HG03103 (cell line): Measurements from ENCODE around the gene CSPG4.
"Not testable (repeated sequence)": the region's sequence is repeated elsewhere in the genome, so short reads cannot be mapped to it uniquely, and the experiment has no call there.

Experiments
- ATAC-seq: cut with Tn5 transposase; IDR thresholded peaks from one replicate; pipeline ENCODE4 v1.9.1; 2021; ENCODE audit warnings: low read depth; ENCODE audit not compliant: unreplicated experiment

Gene CSPG4

GRCh38 chr15:75650908-75651809 lies 61.5 kb downstream of the CSPG4 start:
- no peak for ATAC-seq

GRCh38 chr15:75649848-75650247 lies 62.8 kb downstream of the CSPG4 start:
- no peak for ATAC-seq

GRCh38 chr15:75649045-75649761 lies 63.4 kb downstream of the CSPG4 start:
- no peak for ATAC-seq

GRCh38 chr15:75648156-75649000 lies 64.3 kb downstream of the CSPG4 start:
- no peak for ATAC-seq

GRCh38 chr15:75647370-75648155 lies 65.1 kb downstream of the CSPG4 start, which contains the start of gene SNX33:
Gene SNX33, plus strand, starts transcription at chr15:75647912. Its CDS starts 1,191 bp downstream, at chr15:75649103.
- ATAC-seq, result no peak

GRCh38 chr15:75646944-75647364 lies 65.7 kb downstream of the CSPG4 start:
- ATAC-seq, result no peak

- no peak for ATAC-seq
Measured at GRCh38 chr15:75646112-75646943, 66.3 kb downstream of the CSPG4 start.

GRCh38 chr15:75644376-75644775 lies 68.3 kb downstream of the CSPG4 start:
- no peak for ATAC-seq

- no peak for ATAC-seq
Measured at GRCh38 chr15:75641603-75642002, 71.0 kb downstream of the CSPG4 start.

GRCh38 chr15:75641179-75641503 lies 71.5 kb downstream of the CSPG4 start:
- no peak for ATAC-seq

- ATAC-seq, result peak; percentile 19
Measured at GRCh38 chr15:75640483-75641178, 72.0 kb downstream of the CSPG4 start.

GRCh38 chr15:75639709-75640482 lies 72.8 kb downstream of the CSPG4 start, which contains the start of gene IMP3:
Gene IMP3, minus strand, starts transcription at chr15:75640224. Its CDS starts 56 bp downstream, at chr15:75640168.
- peak; percentile 89 for ATAC-seq

- ATAC-seq, result no peak
Measured at GRCh38 chr15:75639191-75639708, 73.4 kb downstream of the CSPG4 start.

GRCh38 chr15:75637245-75638009 lies 75.2 kb downstream of the CSPG4 start:
- ATAC-seq, result no peak

- no peak for ATAC-seq
Measured at GRCh38 chr15:75636026-75636425, 76.6 kb downstream of the CSPG4 start.

GRCh38 chr15:75633922-75634321 lies 78.7 kb downstream of the CSPG4 start:
- ATAC-seq, result not testable (repeated sequence)

- no peak for ATAC-seq
Measured at GRCh38 chr15:75631935-75632334, 80.7 kb downstream of the CSPG4 start.
